Sciatic nerve (tissue), 2 donors: Measurements from ENCODE around the gene CLSTN2. TPM values are rescaled to one million over a fixed set of nuclear protein-coding genes. Genes with fewer than 3 reads are reported as not detected.

Experiments used
- ATAC-seq: fragments of 200-7000 bp; cut with Tn5 transposase; one replicate; pipeline ENCODE4 v1.9.1; 2020; ENCODE audit warnings: mild to moderate bottlenecking, moderate library complexity
- DNase-seq: peaks from one replicate; pipeline ENCODE4 v3.0.0-alpha.2; 2020; ENCODE audit warnings: low spot score
- intact Hi-C: fragments of 100-400 bp; cut with DNase I; formaldehyde crosslinking; loops from one replicate; pipeline ENCODE4 v1.14.2; 2022
- total RNA-seq: library from RNA; stranded (reverse); fragmentation: NEBNext Ultra II Directional; extraction: Animal tissue kit (Norgen Biotek cat#: 25700); gene quantifications from one replicate; pipeline ENCODE4 v1.2.1, GENCODE V29; 2021
- donor health status: DM: no; HTN: no; CAD: no.
- donor health status: DM: no; HTN: no; CAD: no.

The CLSTN2 gene
- total RNA-seq, 1 donor from 2014 or later: 5.1 TPM

DNA sequence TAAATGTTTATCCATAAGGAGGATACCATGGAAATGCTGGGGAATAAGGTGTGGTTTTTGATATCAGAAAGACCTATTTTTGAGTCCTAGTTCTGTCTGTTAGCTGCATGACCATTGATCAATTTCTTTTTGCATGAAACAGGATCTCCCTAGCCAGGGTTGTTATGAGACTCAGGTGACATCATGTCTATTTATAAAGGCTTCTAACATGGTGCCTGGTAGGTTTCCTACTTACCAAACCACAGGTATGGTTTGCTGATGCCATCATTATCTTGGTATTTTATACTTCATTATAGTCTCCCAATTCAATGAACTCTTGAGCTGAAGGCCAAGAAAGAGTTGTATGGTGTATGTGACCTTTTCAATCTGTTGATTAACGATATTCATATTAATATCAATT, 144.0 kb downstream of the CLSTN2 start:
- ATAC-seq (no peak), DNase-seq (no peak)
- intact Hi-C loops: no loop called here

GRCh38 chr3:140081887-140082286, 146.9 kb downstream of the CLSTN2 start:
- intact Hi-C loops: no loop called here
- ATAC-seq: no peak
- DNase-seq: no peak

GRCh38 chr3:140085001-140085400, 150.0 kb downstream of the CLSTN2 start:
- DNase-seq: no peak
- intact Hi-C loops: no loop called here
- ATAC-seq: no peak

DNA sequence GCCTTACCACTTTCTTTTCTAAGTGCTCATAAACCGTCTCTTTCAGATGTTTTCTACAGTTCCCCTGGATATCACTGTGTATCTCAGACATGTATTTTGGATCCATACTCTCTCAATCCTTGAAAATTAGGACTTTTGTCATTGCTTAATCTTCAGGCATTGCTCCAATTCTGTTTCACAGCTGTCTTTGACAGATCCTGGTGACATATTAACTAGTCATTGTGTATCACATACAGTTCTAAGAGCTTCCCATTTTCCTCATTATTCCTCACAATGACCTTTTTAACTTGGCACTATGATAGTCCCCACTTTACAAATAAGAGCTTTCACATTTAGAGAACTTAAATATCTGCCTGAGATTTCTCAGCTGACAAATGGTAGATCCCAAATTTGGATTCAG, 151.7 kb downstream of the CLSTN2 start:
- DNase-seq (no peak), ATAC-seq (no peak)
- intact Hi-C loops: no loop called here

GRCh38 chr3:140088058-140088457, 153.1 kb downstream of the CLSTN2 start:
- ATAC-seq (no peak), DNase-seq (no peak)
- intact Hi-C loops: no loop called here

GRCh38 chr3:140088513-140088912, 153.5 kb downstream of the CLSTN2 start:
- intact Hi-C loops: no loop called here
- ATAC-seq: no peak
- DNase-seq: no peak

DNA sequence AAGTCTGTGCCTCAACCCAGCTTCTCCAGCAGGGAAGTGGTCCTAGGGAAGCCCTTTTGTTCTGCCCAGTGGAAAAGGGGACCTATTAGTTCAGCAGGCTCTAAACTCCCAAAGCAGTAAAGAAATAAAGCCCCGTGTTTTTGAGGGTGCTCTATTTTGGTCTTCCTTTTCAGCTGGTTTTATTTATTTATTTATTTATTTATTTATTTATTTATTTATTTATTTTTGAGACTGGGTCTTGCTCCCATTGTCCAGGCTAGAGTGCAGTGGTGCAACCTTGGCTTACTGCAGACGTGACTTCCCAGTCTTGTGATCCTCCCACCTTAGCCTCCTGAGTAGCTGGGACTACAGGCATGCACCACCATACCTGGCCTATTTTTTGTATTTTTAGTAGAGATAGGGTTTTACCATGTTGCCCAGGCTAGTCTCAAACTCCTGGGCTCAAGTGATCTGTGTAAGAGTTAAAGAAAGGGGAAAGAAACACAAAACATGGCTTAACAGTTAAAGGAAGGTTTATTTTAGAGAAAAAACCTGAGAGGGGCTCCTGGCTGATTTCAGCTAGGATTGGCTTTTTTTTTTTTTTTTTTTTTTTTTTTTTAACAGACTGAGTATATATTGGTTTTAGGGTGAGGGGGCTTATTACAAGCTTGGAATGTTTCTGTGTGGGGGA, 154.6 kb downstream of the CLSTN2 start:
- intact Hi-C loops: no loop called here
- ATAC-seq: no peak
- DNase-seq: no peak

DNA sequence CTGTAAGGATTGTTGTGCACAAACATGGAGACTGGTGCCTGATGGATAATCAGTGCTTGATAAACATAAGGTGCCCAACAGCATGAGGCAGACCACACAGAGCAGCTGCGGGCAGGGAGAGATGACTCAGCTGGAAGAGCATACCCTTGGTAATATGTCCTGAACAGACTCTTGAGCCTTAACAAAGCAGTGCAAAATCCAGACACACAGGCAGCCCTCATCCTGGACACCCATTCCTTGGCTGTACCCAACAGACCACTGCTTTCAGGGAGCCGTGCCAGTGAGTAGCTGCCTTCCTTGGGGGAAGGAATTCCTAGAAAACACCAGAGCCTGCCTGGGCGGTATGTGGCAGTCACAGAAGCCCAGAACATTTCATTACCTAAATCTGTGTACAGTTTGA, 156.2 kb downstream of the CLSTN2 start:
- ATAC-seq (no peak), DNase-seq (no peak)
- intact Hi-C loops: no loop called here

DNA sequence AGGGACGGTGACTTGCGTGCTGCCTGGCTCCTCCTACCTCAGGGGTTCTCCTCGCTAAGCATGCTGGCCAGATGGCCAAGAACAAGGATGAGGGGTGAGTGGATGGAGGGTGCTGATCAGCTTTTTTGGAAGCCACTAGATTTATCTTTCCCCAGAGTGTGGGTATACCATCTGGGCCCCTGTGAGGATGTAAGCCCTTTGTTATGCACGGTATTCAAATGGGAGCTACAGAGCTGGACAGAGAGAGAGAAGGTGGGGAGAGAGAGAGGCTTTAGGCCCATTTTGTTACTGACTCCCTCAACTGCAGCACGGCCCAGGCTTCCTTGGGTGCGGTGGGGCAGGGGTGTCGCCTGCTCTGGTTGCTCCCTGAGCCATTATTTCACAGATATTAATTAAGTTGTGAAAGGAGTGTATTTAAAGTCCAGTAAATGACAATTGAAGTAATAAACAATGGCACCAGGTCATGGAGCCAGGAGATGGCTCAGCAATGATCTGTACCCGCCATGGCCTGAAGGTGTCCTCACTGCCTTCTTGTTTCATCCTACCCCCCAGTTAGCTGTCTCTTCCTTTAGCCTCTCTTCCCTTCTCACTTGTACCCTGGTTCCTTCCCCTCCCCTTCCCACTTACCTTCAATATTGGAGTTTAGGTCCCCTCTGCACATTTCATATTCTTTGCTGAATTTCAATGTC, 158.0 kb downstream of the CLSTN2 start:
- intact Hi-C loops: no loop called here
- ATAC-seq (no peak), DNase-seq (no peak)

DNA sequence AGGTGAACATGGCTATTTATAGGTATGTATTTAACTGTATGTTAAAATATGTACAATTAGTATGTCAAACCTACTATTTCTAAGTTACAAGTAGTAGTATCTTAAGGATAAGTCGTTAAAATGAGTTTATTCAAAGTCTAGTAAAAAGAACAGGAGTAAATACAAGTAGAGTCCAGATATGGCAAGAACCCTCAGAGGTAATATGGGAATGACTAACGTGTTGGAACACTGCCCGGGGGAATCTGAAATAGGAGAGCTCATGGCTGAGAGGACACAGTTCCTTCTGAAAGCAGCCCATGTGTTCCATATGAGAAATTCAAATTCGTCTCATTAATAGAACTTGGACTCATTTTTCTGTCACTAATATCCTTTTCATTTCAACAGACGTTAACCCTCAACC, 158.8 kb downstream of the CLSTN2 start:
- peak; percentile 80 for ATAC-seq
- DNase-seq: peak; percentile 73
- intact Hi-C loops: no loop called here

- DNase-seq (no peak), ATAC-seq (no peak)
- intact Hi-C loops: no loop called here
These were observed 159.5 kb downstream of the CLSTN2 start for GRCh38 chr3:140094487-140094886.

- DNase-seq (no peak), ATAC-seq (no peak)
- intact Hi-C loops: no loop called here
These were observed 161.1 kb downstream of the CLSTN2 start for GRCh38 chr3:140096037-140096436.

GRCh38 chr3:140097874-140098635, 163.1 kb downstream of the CLSTN2 start:
- ATAC-seq: no peak

GRCh38 chr3:140100479-140100878, 165.5 kb downstream of the CLSTN2 start:
- no peak for ATAC-seq
- no peak for DNase-seq
- intact Hi-C loops: no loop called here

More at GRCh38 chr3:140097874-140098635, 163.1 kb downstream of the CLSTN2 start:
- intact Hi-C loops: no loop called here
- DNase-seq: no peak

DNA sequence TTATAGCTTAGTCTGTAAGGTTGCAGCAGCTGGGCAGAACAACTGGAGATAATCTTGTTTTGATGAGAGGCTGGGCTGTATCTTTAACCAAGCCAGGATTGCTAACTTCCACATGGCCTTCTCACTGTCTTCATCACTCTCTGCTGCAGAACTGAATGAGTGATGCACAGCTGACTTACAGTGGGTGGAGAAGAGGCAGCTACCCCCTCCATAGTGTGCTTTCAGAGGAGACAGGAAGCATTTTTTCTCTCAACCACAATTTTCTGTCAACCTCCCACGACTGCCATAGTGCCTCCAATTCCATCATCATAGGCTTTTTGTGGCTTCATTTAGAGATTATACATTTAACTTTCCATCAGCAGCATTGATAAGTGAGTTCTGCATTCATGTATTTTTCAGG, 168.2 kb downstream of the CLSTN2 start:
- intact Hi-C loops: no loop called here
- no peak for DNase-seq

DNA sequence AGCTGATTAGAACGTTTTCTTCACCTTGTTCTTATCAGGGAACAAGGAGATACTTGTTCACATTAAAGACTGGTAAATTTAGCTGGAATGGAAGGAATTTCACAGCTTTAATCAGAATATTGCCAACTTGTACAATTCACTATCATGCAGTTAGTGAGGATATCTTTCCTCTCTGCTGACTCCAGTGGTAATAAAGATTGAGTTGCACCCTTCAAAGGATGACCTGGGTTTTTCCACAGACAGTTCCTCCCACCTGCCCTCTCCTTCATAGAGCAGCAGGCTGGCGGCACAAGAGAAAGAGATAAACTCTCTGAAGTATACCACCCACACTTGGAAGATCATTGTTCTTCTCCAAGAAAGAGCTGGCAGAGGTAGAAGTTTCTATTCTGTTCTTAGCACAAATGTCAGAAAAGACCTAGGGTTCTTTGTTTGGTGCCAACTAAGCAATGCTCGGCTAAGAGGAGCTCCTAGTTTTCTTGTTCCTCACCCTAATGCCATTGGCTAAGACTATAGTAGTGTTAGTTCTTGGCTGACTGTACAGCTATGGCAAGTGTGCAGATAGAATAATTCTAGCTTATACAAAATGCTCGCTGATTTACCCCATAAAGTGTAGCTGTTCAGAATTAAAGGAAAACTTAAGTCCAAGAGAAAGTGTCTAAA, 169.1 kb downstream of the CLSTN2 start:
- intact Hi-C loops: no loop called here
- DNase-seq (no peak), ATAC-seq (no peak)

More for the DNA sequence above, 168.2 kb downstream of the CLSTN2 start:
- no peak for ATAC-seq

DNA sequence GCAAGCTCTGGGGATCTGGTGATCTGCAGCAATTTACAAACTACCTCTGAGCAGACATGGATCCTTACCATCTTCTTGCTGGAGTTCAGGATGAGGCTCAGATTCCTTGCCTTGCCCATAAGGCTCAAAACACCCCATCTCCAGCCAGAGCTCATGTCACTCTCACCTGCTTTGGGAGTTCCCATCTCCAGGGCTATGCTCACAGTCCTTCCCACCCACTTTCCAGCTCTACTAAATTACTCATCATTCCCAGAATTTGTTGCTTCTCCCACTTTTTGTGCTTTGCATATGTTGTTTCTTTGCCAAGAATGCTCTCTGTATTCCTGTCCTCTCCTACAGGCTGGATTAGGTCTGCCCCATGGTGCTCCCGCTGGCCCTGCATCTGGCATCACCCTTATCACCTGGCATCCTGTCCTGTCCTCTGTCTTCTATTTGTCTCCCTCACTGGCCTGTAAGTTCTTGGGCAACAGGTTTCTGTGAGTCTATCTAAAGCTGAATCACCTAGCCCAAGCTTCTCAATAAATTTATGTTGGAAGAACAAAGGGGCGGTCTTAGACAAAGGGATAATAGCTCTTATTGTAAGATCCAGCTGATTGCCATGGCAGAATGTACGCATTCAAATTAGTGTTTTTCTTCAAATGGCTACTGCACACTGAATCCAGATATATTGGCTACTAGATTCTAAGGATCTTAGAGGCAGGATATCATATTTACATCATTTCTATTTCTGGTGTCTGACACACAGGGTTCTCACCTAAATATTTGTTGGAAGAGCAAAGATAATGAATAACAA, 179.2 kb downstream of the CLSTN2 start:
- ATAC-seq: no peak
- intact Hi-C loops: no loop called here
- DNase-seq: no peak

DNA sequence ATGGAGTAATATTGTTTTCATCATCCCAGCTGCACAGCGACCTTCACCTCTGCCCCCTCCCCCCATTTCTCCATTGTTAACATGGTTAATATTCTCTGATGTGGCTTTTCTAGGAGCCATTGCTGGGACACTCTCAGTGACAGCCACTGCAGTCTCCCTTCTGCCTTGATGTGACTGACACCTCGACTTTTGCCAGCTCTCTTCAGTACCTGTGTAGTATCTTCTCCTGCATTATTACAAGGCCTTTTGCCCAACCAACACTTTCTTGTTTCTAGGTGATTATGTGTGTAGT, 179.8 kb downstream of the CLSTN2 start:
- intact Hi-C loops: no loop called here
- no peak for ATAC-seq
- DNase-seq: no peak

GRCh38 chr3:140117096-140117526, 182.1 kb downstream of the CLSTN2 start:
- DNase-seq (no peak), ATAC-seq (no peak)
- intact Hi-C loops: no loop called here
